K562 (cell line): ENCODE data around the gene GATAD2B. TPM values are rescaled to one million over a fixed set of nuclear protein-coding genes. Genes with fewer than 3 reads are reported as not detected.

Source experiments
- ATAC-seq: fragments of 200-7000 bp; cut with Tn5 transposase; 3 replicates; pipeline ENCODE4 v1.9.1; 2020; ENCODE audit warnings: moderate library complexity
- BruUV-seq: library from RNA; stranded (reverse); fragments of 400-500 nt; replicated peaks from 2 replicates; lab custom pipeline; 2021; lab: Mats Ljungman, UMichigan
- CTCF ChIA-PET: fragments of 300-600 bp; formaldehyde crosslinking; extraction: SDS; loops from one replicate; lab custom pipeline; 2021; ENCODE audit warnings: low intra/inter-chr PET ratio; lab: Yijun Ruan, JAX
- POLR2A ChIA-PET: fragments of 300-600, 350-650 bp; sonication (Branson Sonifier 250); formaldehyde crosslinking; extraction: SDS; loops from one replicate; lab custom pipeline; 2021; ENCODE audit warnings: antibody characterized with exemption, inconsistent platforms; lab: Yijun Ruan, JAX
- DNase-seq, 4 experiments: peaks; one replicate each; pipeline versions ENCODE4 v3.0.0 to v3.0.0-alpha.2; 2011 to 2018; ENCODE audit warnings: low spot score in 3 of 4, mixed read lengths in 3 of 4; ENCODE audit errors: extremely low read depth in 1 of 4
- FAIRE-seq: peaks from 2 replicates; lab custom pipeline; 2011; peaks lifted over from hg19 to GRCh38; lab: Jason Lieb, UNC
- H2AFZ ChIP-seq: 2 replicates; pipeline ENCODE4 v1.6.0; 2011; ENCODE audit warnings: low read depth, low read length, control low read depth, inconsistent platforms
- H3K27ac ChIP-seq: fragments of 200-600 bp; 3 replicates; pipeline ENCODE4 v1.8.0; 2011; ENCODE audit warnings: low read depth, mild to moderate bottlenecking, control low read depth, inconsistent platforms, low read length, moderate library complexity, mixed read lengths; ENCODE audit errors: extremely low read depth
- H3K27me3 ChIP-seq, 2 experiments: fragments of 300-600 bp in 1 of 2; 2 replicates in 1 of 2; 3 replicates in 1 of 2; pipeline versions ENCODE4 v1.6.0 to v1.8.0; 2011; ENCODE audit warnings: inconsistent platforms in 2 of 2, low read length in 2 of 2, mild to moderate bottlenecking in 1 of 2, mixed read lengths in 1 of 2, moderate library complexity in 1 of 2; ENCODE audit not compliant: control insufficient read depth in 2 of 2, insufficient read depth in 2 of 2
- H3K36me3 ChIP-seq: fragments of 300-600 bp; 3 replicates; pipeline ENCODE4 v1.8.0; 2011; ENCODE audit warnings: mild to moderate bottlenecking, low read length, inconsistent platforms; ENCODE audit not compliant: control insufficient read depth, insufficient read depth
- H3K4me1 ChIP-seq, 2 experiments: fragments of 200-600 bp in 1 of 2; replicated peaks in 1 of 2; 2 replicates in 1 of 2; 3 replicates in 1 of 2; pipeline versions ENCODE4 v1.5.1 to v1.8.0; 2011; ENCODE audit warnings: inconsistent platforms in 2 of 2, low read length in 2 of 2, mild to moderate bottlenecking in 1 of 2, mixed read lengths in 1 of 2, moderate library complexity in 1 of 2; ENCODE audit not compliant: control insufficient read depth in 2 of 2, insufficient read depth in 2 of 2
- H3K4me2 ChIP-seq: 2 replicates; pipeline ENCODE4 v1.6.1; 2011; ENCODE audit warnings: low read length, control low read depth, inconsistent platforms, mixed read lengths; ENCODE audit not compliant: insufficient read depth
- H3K4me3 ChIP-seq: fragments of 200-600 bp; sonication (generic), shearing (Covaris generic); 2 replicates; pipeline ENCODE4 v1.5.1; 2016; ENCODE audit warnings: control low read depth, inconsistent platforms
- H3K79me2 ChIP-seq: fragments of 200-600 bp; 3 replicates; pipeline ENCODE4 v1.8.0; 2011; ENCODE audit warnings: low read length, inconsistent platforms; ENCODE audit not compliant: control insufficient read depth, insufficient read depth
- H3K9ac ChIP-seq, 2 experiments: 2 replicates each; pipeline versions ENCODE4 v1.6.0 to v1.6.1; 2011; ENCODE audit warnings: low read depth in 2 of 2, low read length in 2 of 2, control low read depth in 1 of 2, inconsistent platforms in 1 of 2, mild to moderate bottlenecking in 1 of 2, mixed read lengths in 1 of 2; ENCODE audit not compliant: insufficient read depth in 1 of 2
- H3K9me1 ChIP-seq: one replicate; pipeline ENCODE4 v1.6.0; 2011; ENCODE audit warnings: inconsistent platforms, mild to moderate bottlenecking, low read length, moderate library complexity; ENCODE audit not compliant: control insufficient read depth, insufficient read depth
- H3K9me3 ChIP-seq: replicated peaks from 2 replicates; pipeline ENCODE4 v1.5.1; 2011; ENCODE audit warnings: low read depth, low read length, inconsistent platforms; ENCODE audit not compliant: control insufficient read depth, insufficient read depth
- H4K20me1 ChIP-seq: replicated peaks from 2 replicates; pipeline ENCODE4 v1.6.1; 2011; ENCODE audit warnings: low read length, inconsistent platforms, mixed read lengths; ENCODE audit not compliant: control insufficient read depth, insufficient read depth
- CHD1 ChIP-seq: fragments of 200-600 bp; sonication (generic); IDR thresholded peaks from one replicate; pipeline ENCODE4 v1.6.1; 2012; ENCODE audit warnings: mild to moderate bottlenecking, moderate library complexity, low read length, inconsistent platforms
- MYC ChIP-seq, 2 experiments: fragments of 250-450 bp in 1 of 2; sonication (Bioruptor Pico) in 1 of 2; IDR thresholded peaks; 2 replicates each; pipeline versions ENCODE4 v1.5.1 to v1.6.1; 2012 to 2021; ENCODE audit warnings: low read depth in 2 of 2, borderline replicate concordance in 1 of 2, improper control_type of control experiment in 1 of 2, low read length in 1 of 2, mild to moderate bottlenecking in 1 of 2, moderate library complexity in 1 of 2
- PCBP2 ChIP-seq: fragments of 200-400 bp; formaldehyde crosslinking; IDR thresholded peaks from 2 replicates; pipeline ENCODE4 v1.6.1; 2018; ENCODE audit warnings: low read length, low read depth, mild to moderate bottlenecking, moderate library complexity; ENCODE audit not compliant: poor library complexity, severe bottlenecking
- POLR2AphosphoS2 ChIP-seq: IDR thresholded peaks from 2 replicates; pipeline ENCODE4 v1.6.1; 2012; ENCODE audit warnings: low read length, improper control_type of control experiment
- SAFB ChIP-seq: fragments of 200-400 bp; formaldehyde crosslinking; IDR thresholded peaks from 2 replicates; pipeline ENCODE4 v1.6.1; 2017; ENCODE audit warnings: low read depth, low read length, borderline replicate concordance
- SIX5 ChIP-seq, 2 experiments: IDR thresholded peaks; 2 replicates each; pipeline ENCODE4 v1.6.1; 2011; ENCODE audit warnings: low read length in 2 of 2, borderline replicate concordance in 1 of 2, low read depth in 1 of 2, mild to moderate bottlenecking in 1 of 2, moderate library complexity in 1 of 2; ENCODE audit not compliant: insufficient read depth in 1 of 2
- TFAM ChIP-seq: fragments of 250-450 bp; sonication (Bioruptor Pico); conservative IDR thresholded peaks from 2 replicates; pipeline ENCODE4 v1.5.0; 2021; ENCODE audit warnings: mild to moderate bottlenecking, moderate library complexity
- ZNF232 ChIP-seq: sonication (generic); formaldehyde crosslinking; IDR thresholded peaks from 2 replicates; pipeline ENCODE4 v1.8.0; 2022; ENCODE audit warnings: mild to moderate bottlenecking, missing genetic modification reagents
- WGBS: fragments of 100-300 bp; shearing (Covaris generic); methylation state at CpG from one replicate; pipeline ENCODE4 v1.1.6; 2016; ENCODE audit warnings: low coverage, mixed read lengths; ENCODE audit not compliant: insufficient coverage; ENCODE audit errors: missing lambda C conversion rate; 5-methylcytosine and 5-hydroxymethylcytosine counted together
- in situ Hi-C: fragments of 300-500 bp; cut with MboI; formaldehyde crosslinking; loops from 4 replicates; pipeline ENCODE4 v1.15.0; 2018; ENCODE audit warnings: inconsistent platforms, mixed read lengths
- intact Hi-C: fragments of 100-400 bp; cut with micrococcal nuclease; formaldehyde crosslinking; loops from 2 replicates; pipeline ENCODE4 v1.14.2; 2022
- polyA plus RNA-seq, 8 experiments: library from polyadenylated mRNA; depleted of rRNA in 4 of 8; stranded (reverse) in 5 of 8; unstranded in 3 of 8; fragments of >200 nt; fragmentation: Nextera tagmentation in 2 of 8; fragmentation: Illumina TruSeq in 1 of 8; extraction: Ambion mirVana in 2 of 8; extraction: Trizol in 1 of 8; gene quantifications; 2 replicates each; pipeline versions ENCODE4 v1.2.1 to v1.2.3, GENCODE V29; 2011 to 2014; ENCODE audit warnings: inconsistent platforms in 1 of 8, missing spikeins in 1 of 8
- total RNA-seq, 7 experiments: library from RNA; depleted of rRNA in 6 of 7; stranded (reverse); fragments of >200 nt in 6 of 7; fragmentation: Illumina TruSeq in 2 of 7; extraction: Trizol in 2 of 7; gene quantifications; 2 replicates each; pipeline versions ENCODE4 v1.2.1 to v1.2.3, GENCODE V29; 2011 to 2021; ENCODE audit warnings: low replicate concordance in 1 of 7
- TF ChIP-seq, protein P1 (sequence below): sonication (generic); formaldehyde crosslinking; IDR thresholded peaks from 2 replicates; pipeline ENCODE4 v1.8.1; 2023; ENCODE audit warnings: mild to moderate bottlenecking, missing genetic modification reagents
- TF ChIP-seq, protein P2 (sequence below): fragments of 150-350 bp; IDR thresholded peaks from 2 replicates; pipeline ENCODE4 v1.6.1; 2014; ENCODE audit warnings: low read depth, mild to moderate bottlenecking, low read length, borderline replicate concordance
- TF ChIP-seq, protein P3 (sequence below): fragments of 200-800 bp; sonication (Bioruptor generic); IDR thresholded peaks from 2 replicates; pipeline ENCODE4 v1.6.1; 2016; ENCODE audit warnings: missing genetic modification characterization, missing compliant biosample characterization

Gene GATAD2B
- total and polyA plus RNA-seq, 9 of the 15 experiments (the other 6 are each of a cell fraction or from before 2014, with no cell fraction given): 1.5 to 40.2 (median 4.9) TPM

- Histone ChIP-seq H3K9ac (no peak overlapping the region), H3K36me3 (peaks cover 2% of the 10 kb centered on the region; the same call in 1 of the 3 replicates), H3K79me2 (peaks cover 70% of the 10 kb centered on the region), H3K27me3 (no peaks in the 10 kb centered on the region), H3K9me3 (no peaks in the 10 kb centered on the region), H3K9me1 (no peaks in the 10 kb centered on the region), H3K27ac (no peak overlapping the region), H4K20me1 (no peaks in the 10 kb centered on the region), H3K4me1 (peaks cover 8% of the 10 kb centered on the region in 2 experiments; a peak in 3 of 5 replicates), H2AFZ (no peak overlapping the region), H3K4me3 (no peak overlapping the region), H3K4me2 (no peak overlapping the region)
- 52% methylated on average over 2 of the region's 2 CpGs for WGBS
- in situ Hi-C loops: no loop called here
- CTCF ChIA-PET: no interaction called here
- DNase-seq (no peak), ATAC-seq (no peak), FAIRE-seq (no peak)
- intact Hi-C loops: no loop called here
- POLR2A ChIA-PET: no interaction called here
- no TSS peak for BruUV-seq
- TF ChIP-seq POLR2AphosphoS2: no peak
- no peak for TF ChIP-seq SIX5 (IDR thresholded peaks at IDR 0.05; ENCODE audit: borderline replicate concordance in 1 of 2, insufficient read depth in 1 of 2, low read depth in 1 of 2, low read length in 2 of 2)
- TF ChIP-seq MYC (IDR thresholded peaks at IDR 0.05; ENCODE audit: low read depth, low read length): no peak
- no peak for TF ChIP-seq MYC (CRISPR knock-in tag; IDR thresholded peaks at IDR 0.05; ENCODE audit: borderline replicate concordance, low read depth)
- TF ChIP-seq ZNF232: no peak
- TF ChIP-seq, protein P1, sequence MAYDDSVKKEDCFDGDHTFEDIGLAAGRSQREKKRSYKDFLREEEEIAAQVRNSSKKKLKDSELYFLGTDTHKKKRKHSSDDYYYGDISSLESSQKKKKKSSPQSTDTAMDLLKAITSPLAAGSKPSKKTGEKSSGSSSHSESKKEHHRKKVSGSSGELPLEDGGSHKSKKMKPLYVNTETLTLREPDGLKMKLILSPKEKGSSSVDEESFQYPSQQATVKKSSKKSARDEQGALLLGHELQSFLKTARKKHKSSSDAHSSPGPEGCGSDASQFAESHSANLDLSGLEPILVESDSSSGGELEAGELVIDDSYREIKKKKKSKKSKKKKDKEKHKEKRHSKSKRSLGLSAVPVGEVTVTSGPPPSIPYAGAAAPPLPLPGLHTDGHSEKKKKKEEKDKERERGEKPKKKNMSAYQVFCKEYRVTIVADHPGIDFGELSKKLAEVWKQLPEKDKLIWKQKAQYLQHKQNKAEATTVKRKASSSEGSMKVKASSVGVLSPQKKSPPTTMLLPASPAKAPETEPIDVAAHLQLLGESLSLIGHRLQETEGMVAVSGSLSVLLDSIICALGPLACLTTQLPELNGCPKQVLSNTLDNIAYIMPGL (CRISPR knock-in tag): no peak
- no peak for TF ChIP-seq PCBP2
- TF ChIP-seq, protein P2, sequence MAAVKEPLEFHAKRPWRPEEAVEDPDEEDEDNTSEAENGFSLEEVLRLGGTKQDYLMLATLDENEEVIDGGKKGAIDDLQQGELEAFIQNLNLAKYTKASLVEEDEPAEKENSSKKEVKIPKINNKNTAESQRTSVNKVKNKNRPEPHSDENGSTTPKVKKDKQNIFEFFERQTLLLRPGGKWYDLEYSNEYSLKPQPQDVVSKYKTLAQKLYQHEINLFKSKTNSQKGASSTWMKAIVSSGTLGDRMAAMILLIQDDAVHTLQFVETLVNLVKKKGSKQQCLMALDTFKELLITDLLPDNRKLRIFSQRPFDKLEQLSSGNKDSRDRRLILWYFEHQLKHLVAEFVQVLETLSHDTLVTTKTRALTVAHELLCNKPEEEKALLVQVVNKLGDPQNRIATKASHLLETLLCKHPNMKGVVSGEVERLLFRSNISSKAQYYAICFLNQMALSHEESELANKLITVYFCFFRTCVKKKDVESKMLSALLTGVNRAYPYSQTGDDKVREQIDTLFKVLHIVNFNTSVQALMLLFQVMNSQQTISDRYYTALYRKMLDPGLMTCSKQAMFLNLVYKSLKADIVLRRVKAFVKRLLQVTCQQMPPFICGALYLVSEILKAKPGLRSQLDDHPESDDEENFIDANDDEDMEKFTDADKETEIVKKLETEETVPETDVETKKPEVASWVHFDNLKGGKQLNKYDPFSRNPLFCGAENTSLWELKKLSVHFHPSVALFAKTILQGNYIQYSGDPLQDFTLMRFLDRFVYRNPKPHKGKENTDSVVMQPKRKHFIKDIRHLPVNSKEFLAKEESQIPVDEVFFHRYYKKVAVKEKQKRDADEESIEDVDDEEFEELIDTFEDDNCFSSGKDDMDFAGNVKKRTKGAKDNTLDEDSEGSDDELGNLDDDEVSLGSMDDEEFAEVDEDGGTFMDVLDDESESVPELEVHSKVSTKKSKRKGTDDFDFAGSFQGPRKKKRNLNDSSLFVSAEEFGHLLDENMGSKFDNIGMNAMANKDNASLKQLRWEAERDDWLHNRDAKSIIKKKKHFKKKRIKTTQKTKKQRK: no peak
- no peak for TF ChIP-seq SAFB
- TF ChIP-seq TFAM (CRISPR knock-in tag): no peak
- no peak for TF ChIP-seq CHD1
- TF ChIP-seq, protein P3, sequence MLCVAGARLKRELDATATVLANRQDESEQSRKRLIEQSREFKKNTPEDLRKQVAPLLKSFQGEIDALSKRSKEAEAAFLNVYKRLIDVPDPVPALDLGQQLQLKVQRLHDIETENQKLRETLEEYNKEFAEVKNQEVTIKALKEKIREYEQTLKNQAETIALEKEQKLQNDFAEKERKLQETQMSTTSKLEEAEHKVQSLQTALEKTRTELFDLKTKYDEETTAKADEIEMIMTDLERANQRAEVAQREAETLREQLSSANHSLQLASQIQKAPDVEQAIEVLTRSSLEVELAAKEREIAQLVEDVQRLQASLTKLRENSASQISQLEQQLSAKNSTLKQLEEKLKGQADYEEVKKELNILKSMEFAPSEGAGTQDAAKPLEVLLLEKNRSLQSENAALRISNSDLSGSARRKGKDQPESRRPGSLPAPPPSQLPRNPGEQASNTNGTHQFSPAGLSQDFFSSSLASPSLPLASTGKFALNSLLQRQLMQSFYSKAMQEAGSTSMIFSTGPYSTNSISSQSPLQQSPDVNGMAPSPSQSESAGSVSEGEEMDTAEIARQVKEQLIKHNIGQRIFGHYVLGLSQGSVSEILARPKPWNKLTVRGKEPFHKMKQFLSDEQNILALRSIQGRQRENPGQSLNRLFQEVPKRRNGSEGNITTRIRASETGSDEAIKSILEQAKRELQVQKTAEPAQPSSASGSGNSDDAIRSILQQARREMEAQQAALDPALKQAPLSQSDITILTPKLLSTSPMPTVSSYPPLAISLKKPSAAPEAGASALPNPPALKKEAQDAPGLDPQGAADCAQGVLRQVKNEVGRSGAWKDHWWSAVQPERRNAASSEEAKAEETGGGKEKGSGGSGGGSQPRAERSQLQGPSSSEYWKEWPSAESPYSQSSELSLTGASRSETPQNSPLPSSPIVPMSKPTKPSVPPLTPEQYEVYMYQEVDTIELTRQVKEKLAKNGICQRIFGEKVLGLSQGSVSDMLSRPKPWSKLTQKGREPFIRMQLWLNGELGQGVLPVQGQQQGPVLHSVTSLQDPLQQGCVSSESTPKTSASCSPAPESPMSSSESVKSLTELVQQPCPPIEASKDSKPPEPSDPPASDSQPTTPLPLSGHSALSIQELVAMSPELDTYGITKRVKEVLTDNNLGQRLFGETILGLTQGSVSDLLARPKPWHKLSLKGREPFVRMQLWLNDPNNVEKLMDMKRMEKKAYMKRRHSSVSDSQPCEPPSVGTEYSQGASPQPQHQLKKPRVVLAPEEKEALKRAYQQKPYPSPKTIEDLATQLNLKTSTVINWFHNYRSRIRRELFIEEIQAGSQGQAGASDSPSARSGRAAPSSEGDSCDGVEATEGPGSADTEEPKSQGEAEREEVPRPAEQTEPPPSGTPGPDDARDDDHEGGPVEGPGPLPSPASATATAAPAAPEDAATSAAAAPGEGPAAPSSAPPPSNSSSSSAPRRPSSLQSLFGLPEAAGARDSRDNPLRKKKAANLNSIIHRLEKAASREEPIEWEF: no peak
These were observed 49.8 kb downstream of the GATAD2B start for GRCh38 chr1:153872934-153873333.
